Ectodermal cell (in vitro differentiated cells): ENCODE measurements around the gene ELOVL2. TPM values are rescaled to one million over a fixed set of nuclear protein-coding genes. Genes with fewer than 3 reads are reported as not detected.
A peak's percentile ranks its signal among the peaks of the same experiment; 100 is the strongest.
"Not testable (repeated sequence)": the region's sequence is repeated elsewhere in the genome, so short reads cannot be mapped to it uniquely, and the experiment has no call there.

Experiments used
- H3K27ac ChIP-seq: 2 replicates; pipeline ENCODE4 v1.7.0; 2013; ENCODE audit warnings: mild to moderate bottlenecking, low read depth, low read length; ENCODE audit not compliant: insufficient read depth, poor library complexity, severe bottlenecking
- H3K27me3 ChIP-seq: 2 replicates; pipeline ENCODE4 v1.7.0; 2013; ENCODE audit warnings: mild to moderate bottlenecking, low read length; ENCODE audit not compliant: insufficient read depth, control insufficient read depth, poor library complexity, severe bottlenecking
- H3K36me3 ChIP-seq: one replicate; pipeline ENCODE4 v1.7.0; 2013; ENCODE audit warnings: low read length; ENCODE audit not compliant: control insufficient read depth, insufficient read depth
- H3K4me1 ChIP-seq: one replicate; pipeline ENCODE4 v1.7.0; 2013; ENCODE audit warnings: low read length; ENCODE audit not compliant: control insufficient read depth, insufficient read depth
- H3K4me3 ChIP-seq: 2 replicates; pipeline ENCODE4 v1.7.0; 2013; ENCODE audit warnings: low read depth, low read length, control low read depth; ENCODE audit not compliant: insufficient read depth
- H3K9me3 ChIP-seq: 2 replicates; pipeline ENCODE4 v1.7.0; 2013; ENCODE audit warnings: mild to moderate bottlenecking, low read length, moderate library complexity; ENCODE audit not compliant: control insufficient read depth
- WGBS, 2 experiments: methylation state at CpG; one replicate each; pipeline ENCODE4 v1.1.7; 2013; ENCODE audit warnings: missing lambda C conversion rate in 2 of 2; 5-methylcytosine and 5-hydroxymethylcytosine counted together
- polyA plus RNA-seq, 4 experiments: library from polyadenylated mRNA; stranded (reverse); fragments of 50-300 nt; gene quantifications; one replicate each; pipeline ENCODE4 v1.2.3, GENCODE V29; 2013

Gene ELOVL2
- 6.0 TPM for polyA plus RNA-seq (2013, experiment 1 of 4)
- polyA plus RNA-seq (2013, experiment 2 of 4) = 6.4 TPM
- polyA plus RNA-seq (2013, experiment 3 of 4) = 4.3 TPM
- polyA plus RNA-seq (2013, experiment 4 of 4) = 5.3 TPM

- Histone ChIP-seq H3K36me3 (no peaks in the 10 kb centered on the region), H3K4me3 (peak within 1 kb of the TSS; percentile 56), H3K27me3 (peaks cover 64% of the 10 kb centered on the region), H3K4me1 (no peaks in the 10 kb centered on the region), H3K27ac (no peak within 1 kb of the TSS), H3K9me3 (no peaks in the 10 kb centered on the region)
- WGBS, 2 experiments = 1% methylated on average over 124 of the region's 124 CpGs
Measured at GRCh38 chr6:11043961-11044711, at the start of gene ELOVL2. Gene ELOVL2 (minus strand): TSS chr6:11044305. CDS start chr6:11044230, 75 bp downstream.

- 1% methylated on average over 17 of the region's 17 CpGs for WGBS, 2 experiments
- Histone ChIP-seq H3K4me3 (peak overlapping the region; percentile 82), H3K36me3 (no peaks in the 10 kb centered on the region), H3K27ac (no peak overlapping the region), H3K9me3 (no peaks in the 10 kb centered on the region), H3K4me1 (peaks cover 9% of the 10 kb centered on the region), H3K27me3 (peaks cover 11% of the 10 kb centered on the region)
Measured at GRCh38 chr6:11093376-11093625, 49.2 kb upstream of the ELOVL2 start.

- no peak overlapping the region for H3K27ac ChIP-seq
- no peaks in the 10 kb centered on the region for H3K9me3 ChIP-seq
- H3K4me3 ChIP-seq = peak overlapping the region; percentile 82
- H3K36me3 ChIP-seq = no peaks in the 10 kb centered on the region
- WGBS, 2 experiments = 9 to 13% methylated on average over 10 of the region's 10 CpGs
- H3K27me3 ChIP-seq = peaks cover 11% of the 10 kb centered on the region
- peaks cover 9% of the 10 kb centered on the region for H3K4me1 ChIP-seq
Measured at GRCh38 chr6:11092668-11093375, 48.7 kb upstream of the ELOVL2 start.

- not testable (repeated sequence) for H3K27ac ChIP-seq, H3K36me3 ChIP-seq, H3K4me1 ChIP-seq, H3K9me3 ChIP-seq, H3K4me3 ChIP-seq
- H3K27me3 ChIP-seq = peaks cover 11% of the 10 kb centered on the region
- 90 to 92% methylated on average over 5 of the region's 5 CpGs for WGBS, 2 experiments
Measured at GRCh38 chr6:11091141-11091540, 47.0 kb upstream of the ELOVL2 start.

- WGBS, 2 experiments = 91 to 95% methylated on average over 1 of the region's 1 CpG
- Histone ChIP-seq H3K27ac (no peak overlapping the region), H3K36me3 (no peaks in the 10 kb centered on the region), H3K4me1 (no peaks in the 10 kb centered on the region), H3K4me3 (no peak overlapping the region), H3K9me3 (no peaks in the 10 kb centered on the region), H3K27me3 (peaks cover 11% of the 10 kb centered on the region)
Measured at GRCh38 chr6:11089695-11090094, 45.6 kb upstream of the ELOVL2 start.

- not testable (repeated sequence) for H3K36me3 ChIP-seq, H3K27ac ChIP-seq, H3K4me3 ChIP-seq, H3K27me3 ChIP-seq, H3K4me1 ChIP-seq, H3K9me3 ChIP-seq
- WGBS, 2 experiments = 94% methylated on average over 47 of the region's 47 CpGs
Measured at GRCh38 chr6:11087141-11087812, 43.2 kb upstream of the ELOVL2 start.

- Histone ChIP-seq H3K4me3 (no peak overlapping the region), H3K27ac (no peak overlapping the region), H3K9me3 (no peaks in the 10 kb centered on the region), H3K4me1 (no peaks in the 10 kb centered on the region), H3K36me3 (no peaks in the 10 kb centered on the region), H3K27me3 (no peaks in the 10 kb centered on the region)
- 65 to 79% methylated on average over 2 to 3 of the region's 3 CpGs for WGBS, 2 experiments
Measured at GRCh38 chr6:11085758-11086435, 41.8 kb upstream of the ELOVL2 start.

- H3K27ac ChIP-seq = no peak overlapping the region
- WGBS, 2 experiments = 92 to 95% methylated on average over 5 of the region's 5 CpGs
- no peaks in the 10 kb centered on the region for H3K36me3 ChIP-seq
- H3K4me3 ChIP-seq = no peak overlapping the region
- no peaks in the 10 kb centered on the region for H3K9me3 ChIP-seq
- no peaks in the 10 kb centered on the region for H3K4me1 ChIP-seq
- no peaks in the 10 kb centered on the region for H3K27me3 ChIP-seq
Measured at GRCh38 chr6:11083956-11084355, 39.9 kb upstream of the ELOVL2 start.

- Histone ChIP-seq H3K4me3 (no peak overlapping the region), H3K27me3 (no peaks in the 10 kb centered on the region), H3K27ac (no peak overlapping the region), H3K36me3 (no peaks in the 10 kb centered on the region), H3K9me3 (no peaks in the 10 kb centered on the region), H3K4me1 (no peaks in the 10 kb centered on the region)
- WGBS, 2 experiments = 94% methylated on average over 4 of the region's 4 CpGs
Measured at GRCh38 chr6:11083491-11083890, 39.4 kb upstream of the ELOVL2 start.

- H3K4me3 ChIP-seq = no peak overlapping the region
- no peaks in the 10 kb centered on the region for H3K9me3 ChIP-seq
- H3K4me1 ChIP-seq = no peaks in the 10 kb centered on the region
- no peak overlapping the region for H3K27ac ChIP-seq
- H3K36me3 ChIP-seq = no peaks in the 10 kb centered on the region
- H3K27me3 ChIP-seq = no peaks in the 10 kb centered on the region
- WGBS, 2 experiments = 72 to 77% methylated on average over 3 of the region's 3 CpGs
Measured at GRCh38 chr6:11080296-11080695, 36.2 kb upstream of the ELOVL2 start.
